GM18526 (cell line): ENCODE data around the gene LRRC3B.

Source experiments
- POLR2A ChIP-seq: IDR thresholded peaks from 3 replicates; pipeline ENCODE4 v1.6.1; 2011; ENCODE audit not compliant: insufficient read length; ENCODE audit errors: extremely low read depth

LRRC3B gene

GRCh38 chr3:26719134-26719533 is 96.6 kb downstream of the LRRC3B start:
- no peak for TF ChIP-seq POLR2A

- TF ChIP-seq POLR2A = no peak
These were observed 98.5 kb downstream of the LRRC3B start for GRCh38 chr3:26721047-26721446.

- TF ChIP-seq POLR2A = no peak
These were observed 109.3 kb downstream of the LRRC3B start for GRCh38 chr3:26731843-26732242.

- TF ChIP-seq POLR2A = no peak
These were observed 127.7 kb downstream of the LRRC3B start for GRCh38 chr3:26750263-26750662.

- TF ChIP-seq POLR2A = no peak
These were observed 129.9 kb downstream of the LRRC3B start for GRCh38 chr3:26752466-26752865.

- no peak for TF ChIP-seq POLR2A
These were observed 130.5 kb downstream of the LRRC3B start for GRCh38 chr3:26753095-26753494.

GRCh38 chr3:26757978-26758377 is 135.4 kb downstream of the LRRC3B start:
- no peak for TF ChIP-seq POLR2A
